Stimulated activated CD8-positive, alpha-beta memory T cell treated with anti-CD3 and anti-CD28 coated beads, Interleukin-15, amount 100 ng/mL, for 4 hours (primary cell): ENCODE data around the gene SFXN1.

Experiments used
- DNase-seq, 2 donors: peaks; one replicate each; pipeline ENCODE4 v3.0.0-alpha.2; 2020; ENCODE audit warnings: low read depth in 2 of 2

Gene SFXN1

GRCh38 chr5:175541264-175541663 lies 62.9 kb downstream of the SFXN1 start:
- no peak for DNase-seq

GRCh38 chr5:175542232-175542965 lies 64.0 kb downstream of the SFXN1 start:
- DNase-seq = no peak

- no peak for DNase-seq
Observed at GRCh38 chr5:175542966-175543235, 64.5 kb downstream of the SFXN1 start.

GRCh38 chr5:175544108-175544511 lies 65.8 kb downstream of the SFXN1 start:
- DNase-seq = no peak

- DNase-seq = no peak
Observed at GRCh38 chr5:175544586-175544985, 66.2 kb downstream of the SFXN1 start.

GRCh38 chr5:175547842-175548241 lies 69.5 kb downstream of the SFXN1 start:
- no peak for DNase-seq

- DNase-seq = no peak
Observed at GRCh38 chr5:175548626-175549311, 70.4 kb downstream of the SFXN1 start.

GRCh38 chr5:175550055-175550805 lies 71.9 kb downstream of the SFXN1 start:
- no peak for DNase-seq

- no peak for DNase-seq
Observed at GRCh38 chr5:175551266-175551665, 72.9 kb downstream of the SFXN1 start.

- no peak for DNase-seq
Observed at GRCh38 chr5:175554296-175554695, 75.9 kb downstream of the SFXN1 start.

- no peak for DNase-seq
Observed at GRCh38 chr5:175555168-175555785, 76.9 kb downstream of the SFXN1 start.

GRCh38 chr5:175556794-175557193 lies 78.4 kb downstream of the SFXN1 start:
- DNase-seq = no peak

- no peak for DNase-seq
Observed at GRCh38 chr5:175557778-175558177, 79.4 kb downstream of the SFXN1 start.

GRCh38 chr5:175558801-175559480 lies 80.6 kb downstream of the SFXN1 start:
- DNase-seq = no peak

- no peak for DNase-seq
Observed at GRCh38 chr5:175560011-175560410, 81.7 kb downstream of the SFXN1 start.

GRCh38 chr5:175561085-175561484 lies 82.7 kb downstream of the SFXN1 start:
- no peak for DNase-seq

GRCh38 chr5:175564716-175565115 lies 86.4 kb downstream of the SFXN1 start:
- DNase-seq = no peak

GRCh38 chr5:175566697-175567096 lies 88.3 kb downstream of the SFXN1 start:
- DNase-seq = no peak

GRCh38 chr5:175567954-175568353 lies 89.6 kb downstream of the SFXN1 start:
- no peak for DNase-seq

GRCh38 chr5:175569701-175570100 lies 91.3 kb downstream of the SFXN1 start:
- no peak for DNase-seq

- DNase-seq = no peak
Observed at GRCh38 chr5:175572886-175573285, 94.5 kb downstream of the SFXN1 start.
